A549 (cell line): ENCODE results near the gene CHRNA1. TPM values are rescaled to one million over a fixed set of nuclear protein-coding genes. Genes with fewer than 3 reads are reported as not detected.

Experiments
- ATAC-seq, 2 experiments: fragments of 200-7000 bp in 1 of 2; fragments of >200 bp in 1 of 2; cut with Nextera tagmentation in 1 of 2; cut with Tn5 transposase in 1 of 2; 3 replicates each; pipeline versions ENCODE4 v1.8.0 to v1.9.1; 2018 to 2020; ENCODE audit warnings: mild to moderate bottlenecking in 1 of 2, moderate library complexity in 1 of 2
- CTCF ChIA-PET: fragments of 300-600 bp; sonication (Branson Sonifier 250); formaldehyde crosslinking; extraction: SDS; loops from one replicate; lab custom pipeline; 2021; ENCODE audit warnings: antibody characterized with exemption, inconsistent platforms; lab: Yijun Ruan, JAX
- POLR2A ChIA-PET: fragments of 350-600 bp; formaldehyde crosslinking; extraction: SDS; loops from one replicate; lab custom pipeline; 2021; ENCODE audit warnings: antibody characterized with exemption, inconsistent platforms; lab: Yijun Ruan, JAX
- DNase-seq, 2 experiments: peaks; one replicate each; pipeline versions ENCODE4 v3.0.0 to v3.0.0-alpha.2; 2011 to 2016; ENCODE audit warnings: low read depth in 1 of 2, low spot score in 1 of 2
- FAIRE-seq: peaks from 2 replicates; lab custom pipeline; 2011; peaks lifted over from hg19 to GRCh38; lab: Jason Lieb, UNC
- H3K27ac ChIP-seq, 2 experiments: fragments of >200 bp; sonication (Bioruptor Twin); formaldehyde crosslinking; 3 replicates each; pipeline ENCODE4 v1.5.1; 2016 to 2017
- H3K4me1 ChIP-seq: fragments of >200 bp; sonication (Bioruptor Twin); formaldehyde crosslinking; 3 replicates; pipeline ENCODE4 v1.6.1; 2016
- H3K4me2 ChIP-seq: fragments of >200 bp; sonication (Bioruptor Twin); formaldehyde crosslinking; 3 replicates; pipeline ENCODE4 v1.6.1; 2016
- H3K4me3 ChIP-seq: fragments of >200 bp; sonication (Bioruptor Twin); formaldehyde crosslinking; 3 replicates; pipeline ENCODE4 v1.5.1; 2016
- H3K9me3 ChIP-seq: fragments of >200 bp; sonication (Bioruptor Twin); formaldehyde crosslinking; 3 replicates; pipeline ENCODE4 v1.6.1; 2016
- BHLHE40 ChIP-seq: IDR thresholded peaks from 2 replicates; pipeline ENCODE4 v1.6.1; 2012; ENCODE audit warnings: low read depth, low read length, inconsistent platforms
- EHF ChIP-seq: fragments of 250-450 bp; sonication (Bioruptor Pico); IDR thresholded peaks from 2 replicates; pipeline ENCODE4 v1.5.0; 2020; ENCODE audit warnings: mild to moderate bottlenecking
- FOSL2 ChIP-seq, 2 experiments: fragments of 450-650 bp in 1 of 2; fragments of >200 bp in 1 of 2; sonication (Bioruptor Twin) in 1 of 2; formaldehyde crosslinking; IDR thresholded peaks; 2 replicates each; pipeline versions ENCODE4 v1.5.0 to v1.6.1; 2016 to 2020; ENCODE audit warnings: mild to moderate bottlenecking in 1 of 2, moderate library complexity in 1 of 2
- HDAC2 ChIP-seq: fragments of 200-600 bp; sonication (generic); IDR thresholded peaks from 2 replicates; pipeline ENCODE4 v1.6.1; 2016
- HOXB13 ChIP-seq: fragments of 250-450 bp; sonication (Bioruptor Pico); IDR thresholded peaks from 2 replicates; pipeline ENCODE4 v1.5.0; 2020; ENCODE audit warnings: low read depth, mild to moderate bottlenecking, moderate library complexity
- KDM1A ChIP-seq: fragments of 200-600 bp; sonication (generic); IDR thresholded peaks from 2 replicates; pipeline ENCODE4 v1.6.1; 2016; ENCODE audit warnings: low read depth, mild to moderate bottlenecking
- MYC ChIP-seq: IDR thresholded peaks from 2 replicates; pipeline ENCODE4 v1.6.1; 2012; ENCODE audit warnings: mild to moderate bottlenecking, inconsistent platforms, low read length, improper control_type of control experiment, borderline replicate concordance
- NR3C1 ChIP-seq: fragments of >200 bp; sonication (Bioruptor Twin); formaldehyde crosslinking; IDR thresholded peaks from 3 replicates; pipeline ENCODE4 v1.6.1; 2017
- PHF8 ChIP-seq: fragments of 200-600 bp; sonication (generic); IDR thresholded peaks from 2 replicates; pipeline ENCODE4 v1.6.1; 2016; ENCODE audit warnings: low read depth, mild to moderate bottlenecking, antibody characterized with exemption, moderate library complexity, borderline replicate concordance
- RAD21 ChIP-seq, 2 experiments: fragments of >200 bp in 1 of 2; sonication (Bioruptor Twin) in 1 of 2; formaldehyde crosslinking in 1 of 2; IDR thresholded peaks in 1 of 2; conservative IDR thresholded peaks in 1 of 2; 2 replicates in 1 of 2; 3 replicates in 1 of 2; pipeline ENCODE4 v1.6.1; 2012 to 2018; ENCODE audit warnings: inconsistent platforms in 1 of 2
- SMC3 ChIP-seq: fragments of >200 bp; sonication (Bioruptor Twin); formaldehyde crosslinking; IDR thresholded peaks from 3 replicates; pipeline ENCODE4 v1.6.1; 2018; ENCODE audit warnings: inconsistent platforms
- SREBF2 ChIP-seq: fragments of 450-650 bp; IDR thresholded peaks from 2 replicates; pipeline ENCODE4 v1.6.1; 2014; ENCODE audit warnings: mild to moderate bottlenecking, moderate library complexity
- ZC3H11A ChIP-seq: fragments of 450-650 bp; IDR thresholded peaks from 2 replicates; pipeline ENCODE4 v1.6.1; 2014; ENCODE audit warnings: antibody characterized with exemption, mild to moderate bottlenecking
- WGBS: methylation state at CpG from one replicate; pipeline ENCODE4 v1.1.6; 2017; ENCODE audit errors: missing lambda C conversion rate; 5-methylcytosine and 5-hydroxymethylcytosine counted together
- polyA plus RNA-seq, 4 experiments: library from polyadenylated mRNA; depleted of rRNA in 3 of 4; stranded (reverse); fragments of >200 nt; fragmentation: RNase III in 1 of 4; extraction: RNeasy Plus Mini Kit Qiagen cat#74134 plus additional on column Dnase treatment in 1 of 4; gene quantifications; 2 replicates in 3 of 4; 3 replicates in 1 of 4; pipeline ENCODE4 v1.2.3, GENCODE V29; 2011 to 2017
- TF ChIP-seq, protein P1 (sequence below): fragments of 150-350 bp; IDR thresholded peaks from 2 replicates; pipeline ENCODE4 v1.6.1; 2014; ENCODE audit warnings: low read depth, mild to moderate bottlenecking, low read length
- TF ChIP-seq, protein P2 (sequence below): fragments of >200 bp; sonication (Bioruptor Twin); formaldehyde crosslinking; IDR thresholded peaks from 3 replicates; pipeline ENCODE4 v1.6.1; 2016
- TF ChIP-seq, protein P3 (sequence below): fragments of 450-650 bp; IDR thresholded peaks from 2 replicates; pipeline ENCODE4 v1.6.1; 2014; ENCODE audit warnings: antibody characterized with exemption
- TF ChIP-seq, protein P4 (sequence below): fragments of >200 bp; sonication (Bioruptor Twin); formaldehyde crosslinking; IDR thresholded peaks from 2 replicates; pipeline ENCODE4 v1.6.1; 2016
- TF ChIP-seq, protein P5 (sequence below): IDR thresholded peaks from 2 replicates; pipeline ENCODE4 v1.6.1; 2012
- TF ChIP-seq, protein P6 (sequence below): fragments of >200 bp; sonication (Bioruptor Twin); formaldehyde crosslinking; IDR thresholded peaks from 3 replicates; pipeline ENCODE4 v1.5.1; 2016

Gene CHRNA1
- polyA plus RNA-seq, 2 of the 4 experiments (the other 2 are of a cell fraction): not detected

DNA sequence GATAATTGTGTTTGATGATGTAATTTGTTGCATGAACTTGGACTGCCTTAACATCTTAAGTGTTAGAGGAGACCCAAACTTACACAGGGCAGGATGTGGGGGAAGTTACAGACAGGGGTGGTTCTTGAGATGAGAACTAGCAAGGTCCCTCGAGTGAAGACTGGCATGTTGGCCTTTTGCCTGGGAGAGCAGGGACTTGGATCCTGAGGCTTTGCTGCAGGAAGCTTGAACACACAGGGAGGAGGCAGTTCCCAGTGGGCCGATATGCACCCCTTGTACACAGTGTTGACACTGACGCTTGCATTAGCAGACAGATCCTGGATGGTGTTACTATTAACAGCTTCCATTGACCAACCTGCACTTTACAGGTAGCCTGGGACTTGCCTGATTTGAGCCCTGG, 47.5 kb downstream of the CHRNA1 start:
- Histone ChIP-seq H3K27ac (no peak overlapping the region), H3K4me3 (no peak overlapping the region), H3K4me1 (no peaks in the 10 kb centered on the region), H3K9me3 (no peaks in the 10 kb centered on the region), H3K4me2 (no peak overlapping the region)
- FAIRE-seq (no peak), ATAC-seq (no peak), DNase-seq (no peak)
- CTCF ChIA-PET: interaction anchor here (1.5 to 2.1 kb wide), 2 partner anchors 16 to 55 kb away, joined by 5 to 7 read pairs; no protein-coding TSS in a partner anchor
- POLR2A ChIA-PET: no interaction called here
- WGBS: 61% methylated on average over 3 of the region's 3 CpGs
- TF ChIP-seq MYC (no peak), ZC3H11A (no peak), KDM1A (no peak), RAD21 (conservative IDR thresholded peaks at IDR 0.05 in 1 of 2, IDR thresholded peaks at IDR 0.05 in 1 of 2) (no peak), FOSL2 (IDR thresholded peaks at IDR 0.05) (no peak), FOSL2 (CRISPR knock-in tag; IDR thresholded peaks at IDR 0.05) (no peak), NR3C1 (no peak), BHLHE40 (no peak)
- TF ChIP-seq, protein P1, sequence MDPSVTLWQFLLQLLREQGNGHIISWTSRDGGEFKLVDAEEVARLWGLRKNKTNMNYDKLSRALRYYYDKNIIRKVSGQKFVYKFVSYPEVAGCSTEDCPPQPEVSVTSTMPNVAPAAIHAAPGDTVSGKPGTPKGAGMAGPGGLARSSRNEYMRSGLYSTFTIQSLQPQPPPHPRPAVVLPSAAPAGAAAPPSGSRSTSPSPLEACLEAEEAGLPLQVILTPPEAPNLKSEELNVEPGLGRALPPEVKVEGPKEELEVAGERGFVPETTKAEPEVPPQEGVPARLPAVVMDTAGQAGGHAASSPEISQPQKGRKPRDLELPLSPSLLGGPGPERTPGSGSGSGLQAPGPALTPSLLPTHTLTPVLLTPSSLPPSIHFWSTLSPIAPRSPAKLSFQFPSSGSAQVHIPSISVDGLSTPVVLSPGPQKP: no peak
- TF ChIP-seq, protein P2, sequence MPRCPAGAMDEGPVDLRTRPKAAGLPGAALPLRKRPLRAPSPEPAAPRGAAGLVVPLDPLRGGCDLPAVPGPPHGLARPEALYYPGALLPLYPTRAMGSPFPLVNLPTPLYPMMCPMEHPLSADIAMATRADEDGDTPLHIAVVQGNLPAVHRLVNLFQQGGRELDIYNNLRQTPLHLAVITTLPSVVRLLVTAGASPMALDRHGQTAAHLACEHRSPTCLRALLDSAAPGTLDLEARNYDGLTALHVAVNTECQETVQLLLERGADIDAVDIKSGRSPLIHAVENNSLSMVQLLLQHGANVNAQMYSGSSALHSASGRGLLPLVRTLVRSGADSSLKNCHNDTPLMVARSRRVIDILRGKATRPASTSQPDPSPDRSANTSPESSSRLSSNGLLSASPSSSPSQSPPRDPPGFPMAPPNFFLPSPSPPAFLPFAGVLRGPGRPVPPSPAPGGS: no peak

DNA sequence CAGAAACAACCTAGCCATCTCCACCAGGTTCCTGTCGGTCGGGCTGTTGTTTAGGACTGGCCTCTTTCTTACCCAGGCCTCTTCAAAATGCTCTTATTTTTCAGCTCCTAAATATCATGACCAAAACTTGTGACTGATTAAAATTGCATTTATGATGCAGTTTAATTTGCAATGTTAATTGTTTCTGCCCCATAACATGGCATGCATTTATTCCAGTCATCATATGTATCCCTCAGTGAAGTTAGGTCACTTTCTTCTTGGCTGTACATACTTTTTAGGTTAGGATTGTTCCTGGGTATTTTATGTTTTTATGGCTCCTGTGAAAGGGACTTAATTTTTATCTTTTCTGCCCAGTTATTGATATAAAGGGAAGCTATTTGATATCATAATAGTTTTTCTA, 50.6 kb downstream of the CHRNA1 start:
- no peak overlapping the region for H3K4me3 ChIP-seq
- POLR2A ChIA-PET: no interaction called here
- TF ChIP-seq PHF8 (no peak), HDAC2 (no peak), SREBF2 (no peak), SMC3 (no peak), EHF (no peak), HOXB13 (CRISPR knock-in tag) (no peak)
- TF ChIP-seq, protein P3, sequence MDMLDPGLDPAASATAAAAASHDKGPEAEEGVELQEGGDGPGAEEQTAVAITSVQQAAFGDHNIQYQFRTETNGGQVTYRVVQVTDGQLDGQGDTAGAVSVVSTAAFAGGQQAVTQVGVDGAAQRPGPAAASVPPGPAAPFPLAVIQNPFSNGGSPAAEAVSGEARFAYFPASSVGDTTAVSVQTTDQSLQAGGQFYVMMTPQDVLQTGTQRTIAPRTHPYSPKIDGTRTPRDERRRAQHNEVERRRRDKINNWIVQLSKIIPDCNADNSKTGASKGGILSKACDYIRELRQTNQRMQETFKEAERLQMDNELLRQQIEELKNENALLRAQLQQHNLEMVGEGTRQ: no peak
- TF ChIP-seq, protein P1: no peak
- TF ChIP-seq, protein P4, sequence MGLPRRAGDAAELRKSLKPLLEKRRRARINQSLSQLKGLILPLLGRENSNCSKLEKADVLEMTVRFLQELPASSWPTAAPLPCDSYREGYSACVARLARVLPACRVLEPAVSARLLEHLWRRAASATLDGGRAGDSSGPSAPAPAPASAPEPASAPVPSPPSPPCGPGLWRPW: no peak
- TF ChIP-seq, protein P5, sequence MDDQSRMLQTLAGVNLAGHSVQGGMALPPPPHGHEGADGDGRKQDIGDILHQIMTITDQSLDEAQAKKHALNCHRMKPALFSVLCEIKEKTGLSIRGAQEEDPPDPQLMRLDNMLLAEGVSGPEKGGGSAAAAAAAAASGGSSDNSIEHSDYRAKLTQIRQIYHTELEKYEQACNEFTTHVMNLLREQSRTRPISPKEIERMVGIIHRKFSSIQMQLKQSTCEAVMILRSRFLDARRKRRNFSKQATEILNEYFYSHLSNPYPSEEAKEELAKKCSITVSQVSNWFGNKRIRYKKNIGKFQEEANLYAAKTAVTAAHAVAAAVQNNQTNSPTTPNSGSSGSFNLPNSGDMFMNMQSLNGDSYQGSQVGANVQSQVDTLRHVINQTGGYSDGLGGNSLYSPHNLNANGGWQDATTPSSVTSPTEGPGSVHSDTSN: no peak
- TF ChIP-seq, protein P6, sequence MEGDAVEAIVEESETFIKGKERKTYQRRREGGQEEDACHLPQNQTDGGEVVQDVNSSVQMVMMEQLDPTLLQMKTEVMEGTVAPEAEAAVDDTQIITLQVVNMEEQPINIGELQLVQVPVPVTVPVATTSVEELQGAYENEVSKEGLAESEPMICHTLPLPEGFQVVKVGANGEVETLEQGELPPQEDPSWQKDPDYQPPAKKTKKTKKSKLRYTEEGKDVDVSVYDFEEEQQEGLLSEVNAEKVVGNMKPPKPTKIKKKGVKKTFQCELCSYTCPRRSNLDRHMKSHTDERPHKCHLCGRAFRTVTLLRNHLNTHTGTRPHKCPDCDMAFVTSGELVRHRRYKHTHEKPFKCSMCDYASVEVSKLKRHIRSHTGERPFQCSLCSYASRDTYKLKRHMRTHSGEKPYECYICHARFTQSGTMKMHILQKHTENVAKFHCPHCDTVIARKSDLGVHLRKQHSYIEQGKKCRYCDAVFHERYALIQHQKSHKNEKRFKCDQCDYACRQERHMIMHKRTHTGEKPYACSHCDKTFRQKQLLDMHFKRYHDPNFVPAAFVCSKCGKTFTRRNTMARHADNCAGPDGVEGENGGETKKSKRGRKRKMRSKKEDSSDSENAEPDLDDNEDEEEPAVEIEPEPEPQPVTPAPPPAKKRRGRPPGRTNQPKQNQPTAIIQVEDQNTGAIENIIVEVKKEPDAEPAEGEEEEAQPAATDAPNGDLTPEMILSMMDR: no peak
- no peaks in the 10 kb centered on the region for H3K4me1 ChIP-seq
- ATAC-seq (no peak), FAIRE-seq (no peak), DNase-seq (no peak)
- WGBS: 84% methylated on average over 2 of the region's 2 CpGs
- no peak overlapping the region for H3K4me2 ChIP-seq
- CTCF ChIA-PET: interaction anchor here (2.4 kb wide), 1 partner anchor 14 kb away, joined by 22 read pairs; no protein-coding TSS in a partner anchor
- no peaks in the 10 kb centered on the region for H3K9me3 ChIP-seq
- H3K27ac ChIP-seq: no peak overlapping the region
